ENCODE data around the gene MARCHF3. TPM values are rescaled to one million over a fixed set of nuclear protein-coding genes. Genes with fewer than 3 reads are reported as not detected.

The MARCHF3 gene
- total RNA-seq, 1 experiment from 2014 or later, result 1.1 TPM

DNA sequence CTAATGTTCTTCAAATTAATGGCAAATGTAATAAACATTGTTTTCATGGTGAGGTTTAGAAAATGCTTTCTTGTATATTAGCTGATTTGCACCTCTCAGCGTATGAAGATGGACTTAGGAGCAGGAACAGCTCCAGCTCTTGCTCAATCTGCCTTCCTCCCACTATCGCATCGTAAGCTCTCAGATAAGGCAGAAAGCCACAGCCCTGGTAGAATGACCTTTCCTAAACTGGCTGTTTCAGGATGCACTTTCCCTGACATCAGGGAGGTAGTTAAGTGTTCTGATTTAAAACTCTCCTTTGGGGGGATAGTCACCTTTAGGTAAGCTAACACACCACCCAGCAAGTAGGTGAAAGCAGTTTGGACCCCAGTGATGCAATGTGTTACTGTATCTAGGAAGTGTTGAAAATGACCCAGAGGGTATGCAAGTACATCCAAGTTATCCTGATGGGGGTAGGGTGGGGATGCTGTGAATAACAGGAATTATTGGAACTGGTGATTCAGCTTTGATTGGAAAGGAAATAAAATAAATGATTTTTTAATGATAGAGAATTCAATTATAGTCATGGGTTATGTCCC, 181.2 kb downstream of the MARCHF3 start:
- no peaks in the 10 kb centered on the region for H3K4me1 ChIP-seq (ENCODE audit: insufficient read depth, low read length, poor library complexity, severe bottlenecking)
- ChIA-PET POLR2A (ENCODE audit: low non-redundant PET) (no interaction called here), CTCF (no interaction called here)
- H3K4me3 ChIP-seq (ENCODE audit: low read depth, low read length, poor library complexity, severe bottlenecking), result no peak overlapping the region
- TF ChIP-seq, protein P1, sequence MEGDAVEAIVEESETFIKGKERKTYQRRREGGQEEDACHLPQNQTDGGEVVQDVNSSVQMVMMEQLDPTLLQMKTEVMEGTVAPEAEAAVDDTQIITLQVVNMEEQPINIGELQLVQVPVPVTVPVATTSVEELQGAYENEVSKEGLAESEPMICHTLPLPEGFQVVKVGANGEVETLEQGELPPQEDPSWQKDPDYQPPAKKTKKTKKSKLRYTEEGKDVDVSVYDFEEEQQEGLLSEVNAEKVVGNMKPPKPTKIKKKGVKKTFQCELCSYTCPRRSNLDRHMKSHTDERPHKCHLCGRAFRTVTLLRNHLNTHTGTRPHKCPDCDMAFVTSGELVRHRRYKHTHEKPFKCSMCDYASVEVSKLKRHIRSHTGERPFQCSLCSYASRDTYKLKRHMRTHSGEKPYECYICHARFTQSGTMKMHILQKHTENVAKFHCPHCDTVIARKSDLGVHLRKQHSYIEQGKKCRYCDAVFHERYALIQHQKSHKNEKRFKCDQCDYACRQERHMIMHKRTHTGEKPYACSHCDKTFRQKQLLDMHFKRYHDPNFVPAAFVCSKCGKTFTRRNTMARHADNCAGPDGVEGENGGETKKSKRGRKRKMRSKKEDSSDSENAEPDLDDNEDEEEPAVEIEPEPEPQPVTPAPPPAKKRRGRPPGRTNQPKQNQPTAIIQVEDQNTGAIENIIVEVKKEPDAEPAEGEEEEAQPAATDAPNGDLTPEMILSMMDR (conservative IDR thresholded peaks at IDR 0.05; ENCODE audit: low read depth, low read length), result no peak
- TF ChIP-seq EZH2 (IDR thresholded peaks at IDR 0.05; ENCODE audit: borderline replicate concordance, low read depth, low read length, poor library complexity, severe bottlenecking), result no peak
- no peak for DNase-seq (ENCODE audit: low spot score)
- H3K36me3 ChIP-seq (ENCODE audit: insufficient read depth, low read length, poor library complexity, severe bottlenecking), result no peaks in the 10 kb centered on the region
- H3K27me3 ChIP-seq (replicated peaks; ENCODE audit: insufficient read depth, low read depth, low read length, poor library complexity), result no peaks in the 10 kb centered on the region
- intact Hi-C loops (cut with micrococcal nuclease; ENCODE audit: unreplicated experiment), result no loop called here
- H3K9me3 ChIP-seq (ENCODE audit: low read depth, low read length, poor library complexity, severe bottlenecking), result no peaks in the 10 kb centered on the region
- no TSS peak for BruUV-seq (replicated peaks)
- H3K27ac ChIP-seq (ENCODE audit: low read depth, low read length, poor library complexity, severe bottlenecking), result no peak overlapping the region

GRCh38 chr5:126848253-126848652, 182.1 kb downstream of the MARCHF3 start:
- ChIA-PET POLR2A (ENCODE audit: low non-redundant PET) (no interaction called here), CTCF (no interaction called here)
- Histone ChIP-seq H3K4me1 (ENCODE audit: insufficient read depth, low read length, poor library complexity, severe bottlenecking) (no peaks in the 10 kb centered on the region), H3K27ac (ENCODE audit: low read depth, low read length, poor library complexity, severe bottlenecking) (no peak overlapping the region), H3K36me3 (ENCODE audit: insufficient read depth, low read length, poor library complexity, severe bottlenecking) (no peaks in the 10 kb centered on the region), H3K9me3 (ENCODE audit: low read depth, low read length, poor library complexity, severe bottlenecking) (no peaks in the 10 kb centered on the region), H3K4me3 (ENCODE audit: low read depth, low read length, poor library complexity, severe bottlenecking) (no peak overlapping the region), H3K27me3 (replicated peaks; ENCODE audit: insufficient read depth, low read depth, low read length, poor library complexity) (no peaks in the 10 kb centered on the region)
- TF ChIP-seq EZH2 (IDR thresholded peaks at IDR 0.05; ENCODE audit: borderline replicate concordance, low read depth, low read length, poor library complexity, severe bottlenecking), result no peak
- TF ChIP-seq, protein P1 (conservative IDR thresholded peaks at IDR 0.05; ENCODE audit: low read depth, low read length), result no peak
- intact Hi-C loops (cut with micrococcal nuclease; ENCODE audit: unreplicated experiment), result no loop called here
- no TSS peak for BruUV-seq (replicated peaks)
- DNase-seq (ENCODE audit: low spot score), result no peak

- Histone ChIP-seq H3K36me3 (ENCODE audit: insufficient read depth, low read length, poor library complexity, severe bottlenecking) (no peaks in the 10 kb centered on the region), H3K9me3 (ENCODE audit: low read depth, low read length, poor library complexity, severe bottlenecking) (no peaks in the 10 kb centered on the region), H3K4me3 (ENCODE audit: low read depth, low read length, poor library complexity, severe bottlenecking) (no peak overlapping the region), H3K27me3 (replicated peaks; ENCODE audit: insufficient read depth, low read depth, low read length, poor library complexity) (no peaks in the 10 kb centered on the region), H3K4me1 (ENCODE audit: insufficient read depth, low read length, poor library complexity, severe bottlenecking) (no peaks in the 10 kb centered on the region), H3K27ac (ENCODE audit: low read depth, low read length, poor library complexity, severe bottlenecking) (no peak overlapping the region)
- intact Hi-C loops (cut with micrococcal nuclease; ENCODE audit: unreplicated experiment), result no loop called here
- no peak for DNase-seq (ENCODE audit: low spot score)
- ChIA-PET CTCF (no interaction called here), POLR2A (ENCODE audit: low non-redundant PET) (no interaction called here)
- BruUV-seq (replicated peaks), result no TSS peak
- no peak for TF ChIP-seq EZH2 (IDR thresholded peaks at IDR 0.05; ENCODE audit: borderline replicate concordance, low read depth, low read length, poor library complexity, severe bottlenecking)
These were observed 182.5 kb downstream of the MARCHF3 start for GRCh38 chr5:126847826-126848251.

DNA sequence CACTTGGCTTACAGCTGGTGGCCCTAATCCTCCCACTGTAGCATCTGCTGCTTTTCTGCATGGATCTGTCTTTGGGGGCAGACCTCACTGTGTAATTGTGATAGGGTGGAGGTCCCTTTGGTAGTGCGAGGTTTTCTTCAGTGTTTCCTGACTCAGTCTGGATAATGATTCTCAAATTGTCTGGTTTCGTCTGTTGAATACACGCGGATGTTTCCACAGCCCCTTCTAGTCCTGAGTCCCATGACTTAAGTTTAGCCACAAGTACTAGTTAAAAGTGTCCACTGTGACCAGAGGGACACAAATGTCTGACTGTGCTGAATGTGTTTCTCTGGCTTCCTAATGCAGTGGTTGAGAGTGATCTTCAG, 182.9 kb downstream of the MARCHF3 start:
- ChIA-PET CTCF (no interaction called here), POLR2A (ENCODE audit: low non-redundant PET) (no interaction called here)
- TF ChIP-seq, protein P1 (conservative IDR thresholded peaks at IDR 0.05; ENCODE audit: low read depth, low read length), result no peak
- no peak for TF ChIP-seq EZH2 (IDR thresholded peaks at IDR 0.05; ENCODE audit: borderline replicate concordance, low read depth, low read length, poor library complexity, severe bottlenecking)
- Histone ChIP-seq H3K27ac (ENCODE audit: low read depth, low read length, poor library complexity, severe bottlenecking) (no peak overlapping the region), H3K4me1 (ENCODE audit: insufficient read depth, low read length, poor library complexity, severe bottlenecking) (no peaks in the 10 kb centered on the region), H3K27me3 (replicated peaks; ENCODE audit: insufficient read depth, low read depth, low read length, poor library complexity) (no peaks in the 10 kb centered on the region), H3K36me3 (ENCODE audit: insufficient read depth, low read length, poor library complexity, severe bottlenecking) (no peaks in the 10 kb centered on the region), H3K4me3 (ENCODE audit: low read depth, low read length, poor library complexity, severe bottlenecking) (no peak overlapping the region), H3K9me3 (ENCODE audit: low read depth, low read length, poor library complexity, severe bottlenecking) (no peaks in the 10 kb centered on the region)
- no TSS peak for BruUV-seq (replicated peaks)
- no peak for DNase-seq (ENCODE audit: low spot score)
- intact Hi-C loops (cut with micrococcal nuclease; ENCODE audit: unreplicated experiment), result no loop called here

Data from A673 (cell line).